GM23338 (cell line): ENCODE data around the gene DAAM2.

ENCODE experiments used
- CTCF ChIP-seq, 2 experiments: fragments of 200-600 bp in 1 of 2; sonication (generic) in 1 of 2; conservative IDR thresholded peaks; 2 replicates each; pipeline versions ENCODE4 v1.5.1 to v1.6.1; 2016 to 2017; ENCODE audit warnings: antibody characterized with exemption in 2 of 2, low read depth in 2 of 2, mild to moderate bottlenecking in 2 of 2, moderate library complexity in 1 of 2
- EZH2phosphoT487 ChIP-seq: fragments of 200-600 bp; sonication (generic); IDR thresholded peaks from one replicate; pipeline ENCODE4 v1.8.1; 2018; ENCODE audit warnings: antibody characterized with exemption; ENCODE audit not compliant: unreplicated experiment
- POLR2AphosphoS5 ChIP-seq: IDR thresholded peaks from 2 replicates; pipeline ENCODE4 v1.6.1; 2016; ENCODE audit warnings: antibody characterized with exemption, low read depth
- REST ChIP-seq: IDR thresholded peaks from one replicate; pipeline ENCODE4 v1.6.1; 2018; ENCODE audit warnings: antibody characterized with exemption; ENCODE audit not compliant: unreplicated experiment

GRCh38 chr6:39797751-39798150, 5.6 kb downstream of the DAAM2 start:
- TF ChIP-seq CTCF (conservative IDR thresholded peaks at IDR 0.05; ENCODE audit: low read depth in 2 of 2) (no peak), POLR2AphosphoS5 (no peak), EZH2phosphoT487 (no peak), REST (no peak)
